ENCODE data around the gene EHD2. TPM values are rescaled to one million over a fixed set of nuclear protein-coding genes. Genes with fewer than 3 reads are reported as not detected.
"Not testable (repeated sequence)": the region's sequence is repeated elsewhere in the genome, so short reads cannot be mapped to it uniquely, and the experiment has no call there.

EHD2 gene
- total RNA-seq (2014; rRNA removed; shearing (Covaris generic)) = 7.4 and 9.7 TPM in 2 replicates

- peak; percentile 77 for DNase-seq (ENCODE audit: low read depth)
Measured at GRCh38 chr19:47713046-47714021, at the start of gene EHD2. Gene EHD2 (plus strand): TSS chr19:47713422. CDS start chr19:47716613, 3,191 bp downstream.

- peak; percentile 56 for DNase-seq (ENCODE audit: low read depth)
Measured at GRCh38 chr19:47663435-47663910, 49.7 kb upstream of the EHD2 start.

GRCh38 chr19:47663911-47664771, 49.1 kb upstream of the EHD2 start:
- DNase-seq (ENCODE audit: low read depth) = peak; percentile 88

- DNase-seq (ENCODE audit: low read depth) = not testable (repeated sequence)
Measured at GRCh38 chr19:47668556-47668955, 44.7 kb upstream of the EHD2 start.

GRCh38 chr19:47670736-47671135, 42.5 kb upstream of the EHD2 start:
- no peak for DNase-seq (ENCODE audit: low read depth)

GRCh38 chr19:47671499-47671898, 41.7 kb upstream of the EHD2 start:
- no peak for DNase-seq (ENCODE audit: low read depth)

GRCh38 chr19:47673426-47673825, 39.8 kb upstream of the EHD2 start:
- no peak for DNase-seq (ENCODE audit: low read depth)

GRCh38 chr19:47674548-47674947, 38.7 kb upstream of the EHD2 start:
- DNase-seq (ENCODE audit: low read depth) = no peak

GRCh38 chr19:47675271-47675670, 38.0 kb upstream of the EHD2 start:
- DNase-seq (ENCODE audit: low read depth) = no peak

- DNase-seq (ENCODE audit: low read depth) = no peak
Measured at GRCh38 chr19:47675859-47676258, 37.4 kb upstream of the EHD2 start.

GRCh38 chr19:47676811-47677210, 36.4 kb upstream of the EHD2 start:
- DNase-seq (ENCODE audit: low read depth) = no peak

GRCh38 chr19:47679251-47679900, 33.8 kb upstream of the EHD2 start:
- DNase-seq (ENCODE audit: low read depth) = no peak

- DNase-seq (ENCODE audit: low read depth) = no peak
Measured at GRCh38 chr19:47679922-47680857, 33.0 kb upstream of the EHD2 start.

GRCh38 chr19:47680858-47681332, 32.3 kb upstream of the EHD2 start:
- DNase-seq (ENCODE audit: low read depth) = no peak

- no peak for DNase-seq (ENCODE audit: low read depth)
Measured at GRCh38 chr19:47681388-47681787, 31.8 kb upstream of the EHD2 start.

- no peak for DNase-seq (ENCODE audit: low read depth)
Measured at GRCh38 chr19:47681936-47682335, 31.3 kb upstream of the EHD2 start.

- DNase-seq (ENCODE audit: low read depth) = no peak
Measured at GRCh38 chr19:47682939-47683338, 30.3 kb upstream of the EHD2 start.

GRCh38 chr19:47686679-47687450, 26.4 kb upstream of the EHD2 start:
- DNase-seq (ENCODE audit: low read depth) = no peak

GRCh38 chr19:47687906-47688305, 25.3 kb upstream of the EHD2 start:
- no peak for DNase-seq (ENCODE audit: low read depth)

GRCh38 chr19:47691090-47691489, 22.1 kb upstream of the EHD2 start:
- DNase-seq (ENCODE audit: low read depth) = no peak

Measured in Daoy (cell line).